Activated CD8-positive, alpha-beta memory T cell treated with anti-CD3 and anti-CD28 coated beads, Interleukin-2, amount 10 ng/mL, durations not matched to agents 7 days and 5 days (primary cell): ENCODE results near the gene ZNF202. TPM values are rescaled to one million over a fixed set of nuclear protein-coding genes. Genes with fewer than 3 reads are reported as not detected.
"Not testable (repeated sequence)": the region's sequence is repeated elsewhere in the genome, so short reads cannot be mapped to it uniquely, and the experiment has no call there.

Experiments
- ATAC-seq: fragments of 150-1000 bp; cut with Tn5 transposase; one replicate; pipeline ENCODE4 v1.10.0; 2021; ENCODE audit warnings: moderate library complexity
- CTCF ChIA-PET: fragments of 350-600 bp; sonication (Branson Sonifier 250); formaldehyde crosslinking; loops from one replicate; lab custom pipeline; 2021; ENCODE audit warnings: antibody characterized with exemption; lab: Charles Lee
- DNase-seq: peaks from one replicate; pipeline ENCODE4 v3.0.0-alpha.2; 2020
- H3K27ac Mint-ChIP-seq: one replicate; pipeline ENCODE4 v1.8.0; 2021; ENCODE audit warnings: mild to moderate bottlenecking, mixed read lengths
- H3K27me3 Mint-ChIP-seq: one replicate; pipeline ENCODE4 v1.8.0; 2021; ENCODE audit warnings: mixed read lengths
- H3K36me3 Mint-ChIP-seq: one replicate; pipeline ENCODE4 v1.8.0; 2021; ENCODE audit warnings: mild to moderate bottlenecking, mixed read lengths
- H3K4me1 Mint-ChIP-seq: one replicate; pipeline ENCODE4 v1.8.0; 2021; ENCODE audit warnings: mixed read lengths
- H3K4me3 Mint-ChIP-seq: one replicate; pipeline ENCODE4 v1.8.0; 2021; ENCODE audit warnings: mild to moderate bottlenecking, moderate library complexity, mixed read lengths
- H3K9me3 Mint-ChIP-seq: one replicate; pipeline ENCODE4 v1.8.0; 2022; ENCODE audit warnings: low read depth, mixed read lengths
- total RNA-seq, 2 experiments: library from RNA; stranded (reverse); gene quantifications; one replicate each; pipeline ENCODE4 v1.2.3, GENCODE V29; 2021

Gene ZNF202
- total RNA-seq, 2 experiments from 2014 or later = 12.3 to 21.1 TPM

DNA sequence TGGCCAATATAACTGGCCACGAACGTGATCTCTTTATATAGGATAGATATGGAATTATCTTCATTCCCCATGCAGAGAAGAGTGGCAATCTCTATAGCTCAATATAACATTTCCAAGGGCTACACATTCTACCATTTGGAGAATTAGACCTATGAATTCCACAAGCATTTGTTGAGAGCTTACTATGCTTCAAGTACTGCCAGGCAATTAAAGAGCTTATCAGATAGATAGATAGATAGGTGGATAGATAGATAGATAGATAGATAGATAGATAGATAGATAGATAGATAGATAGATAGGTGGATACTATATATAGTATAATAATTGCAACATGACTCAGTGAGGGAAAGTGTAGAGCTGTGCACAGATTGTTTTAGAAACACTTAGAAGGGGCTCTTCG, 14.4 kb upstream of the ZNF202 start:
- CTCF ChIA-PET = interaction anchor here (1.0 to 1.2 kb wide), 3 partner anchors 9 to 28 kb away, joined by 3 to 4 read pairs (median 3); no protein-coding TSS in a partner anchor
- Mint-ChIP-seq H3K27ac (no peak overlapping the region), H3K9me3 (no peaks in the 10 kb centered on the region), H3K4me1 (peaks cover 49% of the 10 kb centered on the region), H3K36me3 (peaks cover 8% of the 10 kb centered on the region), H3K27me3 (peaks cover 7% of the 10 kb centered on the region), H3K4me3 (no peak overlapping the region)
- no peak for DNase-seq
- ATAC-seq = no peak

GRCh38 chr11:123755344-123755743, 13.9 kb upstream of the ZNF202 start:
- peaks cover 8% of the 10 kb centered on the region for H3K36me3 Mint-ChIP-seq
- no peak overlapping the region for H3K4me3 Mint-ChIP-seq
- ATAC-seq (no peak), DNase-seq (no peak)
- CTCF ChIA-PET = interaction anchor here (1.0 kb wide), 1 partner anchor 11 kb away, joined by 3 read pairs; no protein-coding TSS in a partner anchor
- peaks cover 46% of the 10 kb centered on the region for H3K4me1 Mint-ChIP-seq
- peaks cover 9% of the 10 kb centered on the region for H3K27me3 Mint-ChIP-seq
- H3K9me3 Mint-ChIP-seq = no peaks in the 10 kb centered on the region
- no peak overlapping the region for H3K27ac Mint-ChIP-seq

DNA sequence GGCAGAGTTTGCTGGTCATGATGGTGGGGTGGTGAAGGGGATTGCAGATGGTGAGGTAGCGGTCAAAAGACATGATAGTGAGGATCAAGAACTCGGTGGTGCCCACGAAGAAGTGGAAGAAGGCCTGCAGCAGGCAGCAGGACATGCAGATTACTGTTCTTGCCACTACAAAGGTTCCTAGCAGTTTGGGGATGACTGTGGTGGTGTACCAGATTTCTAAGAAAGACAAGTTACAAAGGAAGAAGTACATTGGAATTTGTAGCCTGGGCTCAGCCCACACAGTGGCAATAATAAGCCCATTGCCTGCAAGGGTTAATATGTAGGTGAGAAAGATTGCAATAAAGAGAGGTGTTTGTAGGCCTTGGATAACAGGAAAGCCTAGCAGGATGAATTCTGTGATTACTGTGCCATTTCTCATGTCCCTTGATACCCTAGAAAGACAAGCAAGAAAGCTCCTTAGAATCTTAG, 12.7 kb upstream of the ZNF202 start, which contains the start of gene OR6X1:
TSS of gene OR6X1 (minus strand) at position 418 of the 468 bp plus-strand sequence. CDS start at position 418, 0 bp downstream.
- CTCF ChIA-PET = no interaction called here
- Mint-ChIP-seq H3K4me1 (peaks cover 45% of the 10 kb centered on the region), H3K27ac (peak within 1 kb of the TSS; percentile 62), H3K27me3 (peaks cover 14% of the 10 kb centered on the region), H3K4me3 (no peak within 1 kb of the TSS), H3K36me3 (peaks cover 8% of the 10 kb centered on the region), H3K9me3 (no peaks in the 10 kb centered on the region)
- DNase-seq (peak; percentile 43), ATAC-seq (peak; percentile 57)

DNA sequence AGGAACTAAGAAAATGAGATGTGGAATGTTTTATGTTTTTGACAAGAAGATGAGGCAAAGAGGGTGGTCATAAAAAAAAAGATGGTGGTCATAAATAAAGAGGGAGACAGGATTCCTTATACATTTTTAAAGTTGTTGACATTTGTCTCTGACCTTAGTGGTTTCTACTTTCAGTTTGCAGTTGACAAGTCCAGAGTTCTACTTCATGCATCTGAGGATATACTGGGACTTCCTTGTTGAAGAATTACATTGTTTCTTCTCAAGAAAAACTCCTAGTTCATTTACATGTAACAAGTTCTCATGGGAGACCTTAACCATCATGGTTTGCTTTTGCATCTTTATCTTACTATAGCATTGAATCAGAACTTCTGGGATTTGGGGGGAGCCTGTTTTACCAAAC, 11.7 kb upstream of the ZNF202 start:
- CTCF ChIA-PET = interaction anchor here (0.9 to 1.1 kb wide), 2 partner anchors 19 to 46 kb away, joined by 3 read pairs; no protein-coding TSS in a partner anchor
- H3K4me1 Mint-ChIP-seq = peaks cover 39% of the 10 kb centered on the region
- peak overlapping the region; percentile 48 for H3K27ac Mint-ChIP-seq
- H3K4me3 Mint-ChIP-seq = no peak overlapping the region
- H3K9me3 Mint-ChIP-seq = peaks cover 2% of the 10 kb centered on the region
- H3K27me3 Mint-ChIP-seq = peaks cover 15% of the 10 kb centered on the region
- no peak for DNase-seq
- no peak for ATAC-seq
- peaks cover 7% of the 10 kb centered on the region for H3K36me3 Mint-ChIP-seq

GRCh38 chr11:123751781-123752180, 10.3 kb upstream of the ZNF202 start:
- Mint-ChIP-seq H3K9me3 (peaks cover 2% of the 10 kb centered on the region), H3K36me3 (peaks cover 6% of the 10 kb centered on the region), H3K4me1 (peaks cover 37% of the 10 kb centered on the region), H3K27me3 (peaks cover 18% of the 10 kb centered on the region), H3K27ac (no peak overlapping the region), H3K4me3 (no peak overlapping the region)
- CTCF ChIA-PET = no interaction called here
- no peak for ATAC-seq
- DNase-seq = no peak

GRCh38 chr11:123748349-123748748, 6.9 kb upstream of the ZNF202 start:
- ATAC-seq, H3K27ac Mint-ChIP-seq, H3K36me3 Mint-ChIP-seq, CTCF ChIA-PET, H3K4me3 Mint-ChIP-seq, DNase-seq, H3K9me3 Mint-ChIP-seq: not testable (repeated sequence)
- Mint-ChIP-seq H3K27me3 (peaks cover 18% of the 10 kb centered on the region), H3K4me1 (peaks cover 12% of the 10 kb centered on the region)

- peaks cover 13% of the 10 kb centered on the region for H3K4me1 Mint-ChIP-seq
- no peak overlapping the region for H3K27ac Mint-ChIP-seq
- ATAC-seq (no peak), DNase-seq (no peak)
- peaks cover 2% of the 10 kb centered on the region for H3K9me3 Mint-ChIP-seq
- H3K27me3 Mint-ChIP-seq = peaks cover 15% of the 10 kb centered on the region
- CTCF ChIA-PET = interaction anchor here (0.6 to 1.4 kb wide), 2 partner anchors 10 to 14 kb away, joined by 4 read pairs; no protein-coding TSS in a partner anchor
- H3K36me3 Mint-ChIP-seq = no peaks in the 10 kb centered on the region
- no peak overlapping the region for H3K4me3 Mint-ChIP-seq
These were observed 4.4 kb upstream of the ZNF202 start for GRCh38 chr11:123745764-123746451.

GRCh38 chr11:123742724-123743120, 1.3 kb upstream of the ZNF202 start:
- DNase-seq = no peak
- H3K9me3 Mint-ChIP-seq = no peaks in the 10 kb centered on the region
- H3K27ac Mint-ChIP-seq = no peak overlapping the region
- no peak for ATAC-seq
- CTCF ChIA-PET = no interaction called here
- peaks cover 12% of the 10 kb centered on the region for H3K36me3 Mint-ChIP-seq
- no peaks in the 10 kb centered on the region for H3K27me3 Mint-ChIP-seq
- H3K4me3 Mint-ChIP-seq = no peak overlapping the region
- H3K4me1 Mint-ChIP-seq = peaks cover 33% of the 10 kb centered on the region

- Mint-ChIP-seq H3K9me3 (no peaks in the 10 kb centered on the region), H3K4me3 (peak overlapping the region; percentile 95), H3K36me3 (peaks cover 18% of the 10 kb centered on the region), H3K4me1 (peaks cover 35% of the 10 kb centered on the region), H3K27ac (peak overlapping the region; percentile 93), H3K27me3 (no peaks in the 10 kb centered on the region)
- DNase-seq (no peak), ATAC-seq (no peak)
- CTCF ChIA-PET = no interaction called here
These were observed 717 bp upstream of the ZNF202 start for GRCh38 chr11:123742031-123742723.

- peaks cover 25% of the 10 kb centered on the region for H3K36me3 Mint-ChIP-seq
- peak overlapping the region; percentile 95 for H3K4me3 Mint-ChIP-seq
- H3K27ac Mint-ChIP-seq = peak overlapping the region; percentile 93
- H3K9me3 Mint-ChIP-seq = no peaks in the 10 kb centered on the region
- ATAC-seq (peak; percentile 1), DNase-seq (peak; percentile 46)
- CTCF ChIA-PET = no interaction called here
- H3K4me1 Mint-ChIP-seq = peaks cover 35% of the 10 kb centered on the region
- no peaks in the 10 kb centered on the region for H3K27me3 Mint-ChIP-seq
These were observed 687 bp downstream of the ZNF202 start for GRCh38 chr11:123740787-123741158.

DNA sequence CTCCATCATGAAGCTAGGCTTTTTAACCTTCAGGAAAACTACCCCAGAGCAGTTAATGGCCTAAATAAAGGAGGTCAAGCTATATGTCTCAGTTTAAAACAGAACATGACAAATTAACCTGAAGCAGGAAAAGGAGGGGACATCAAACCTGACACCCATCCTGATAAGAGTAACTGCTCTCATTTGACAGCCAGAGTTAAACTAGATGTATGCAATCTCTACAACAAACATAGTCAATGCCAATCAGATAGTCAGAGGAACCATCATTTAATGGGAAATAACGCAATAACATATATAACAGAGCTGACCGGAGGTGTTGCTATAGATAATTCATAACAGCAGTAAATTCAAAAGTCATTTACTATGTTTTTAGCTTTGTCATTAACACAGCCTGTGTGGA, 3.1 kb downstream of the ZNF202 start:
- Mint-ChIP-seq H3K36me3 (peaks cover 37% of the 10 kb centered on the region), H3K27me3 (no peaks in the 10 kb centered on the region), H3K9me3 (no peaks in the 10 kb centered on the region), H3K27ac (no peak overlapping the region), H3K4me3 (no peak overlapping the region), H3K4me1 (peaks cover 35% of the 10 kb centered on the region)
- no peak for DNase-seq
- CTCF ChIA-PET = interaction anchor here (1.0 kb wide), 1 partner anchor 158 kb away, joined by 3 read pairs; no protein-coding TSS in a partner anchor
- ATAC-seq = no peak

GRCh38 chr11:123736769-123737168, 4.7 kb downstream of the ZNF202 start:
- no peak overlapping the region for H3K4me3 Mint-ChIP-seq
- no peaks in the 10 kb centered on the region for H3K9me3 Mint-ChIP-seq
- CTCF ChIA-PET = interaction anchor here (0.9 kb wide), 1 partner anchor 25 kb away, joined by 3 read pairs; no protein-coding TSS in a partner anchor
- ATAC-seq = no peak
- H3K36me3 Mint-ChIP-seq = peaks cover 38% of the 10 kb centered on the region
- no peak for DNase-seq
- H3K27me3 Mint-ChIP-seq = no peaks in the 10 kb centered on the region
- peaks cover 25% of the 10 kb centered on the region for H3K4me1 Mint-ChIP-seq
- H3K27ac Mint-ChIP-seq = no peak overlapping the region

DNA sequence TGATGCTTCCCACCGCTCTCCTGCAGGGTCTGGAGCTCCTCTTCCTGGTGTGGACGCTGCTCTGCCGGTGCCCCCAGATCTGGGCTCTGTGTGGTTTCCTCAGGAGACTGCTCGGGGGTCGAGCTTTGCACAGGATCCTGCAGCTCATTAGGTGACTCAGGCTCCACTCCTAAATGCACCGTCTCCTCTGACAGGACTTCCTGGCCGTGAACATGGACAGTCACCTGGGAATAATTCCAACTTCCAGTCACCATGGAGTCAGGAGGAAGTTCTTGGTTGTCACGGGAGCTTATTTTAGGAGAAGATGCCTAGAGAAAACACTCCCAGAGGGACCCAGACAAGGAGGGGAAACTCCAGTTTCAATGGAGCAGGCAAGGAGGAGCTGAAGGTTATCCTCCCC, 11.9 kb downstream of the ZNF202 start:
- DNase-seq (no peak), ATAC-seq (no peak)
- CTCF ChIA-PET = no interaction called here
- H3K27ac Mint-ChIP-seq = no peak overlapping the region
- H3K4me3 Mint-ChIP-seq = no peak overlapping the region
- no peaks in the 10 kb centered on the region for H3K4me1 Mint-ChIP-seq
- H3K27me3 Mint-ChIP-seq = no peaks in the 10 kb centered on the region
- H3K36me3 Mint-ChIP-seq = peaks cover 47% of the 10 kb centered on the region
- H3K9me3 Mint-ChIP-seq = peaks cover 9% of the 10 kb centered on the region
